ENCODE results near the gene ISCA2.

Gene ISCA2

DNA sequence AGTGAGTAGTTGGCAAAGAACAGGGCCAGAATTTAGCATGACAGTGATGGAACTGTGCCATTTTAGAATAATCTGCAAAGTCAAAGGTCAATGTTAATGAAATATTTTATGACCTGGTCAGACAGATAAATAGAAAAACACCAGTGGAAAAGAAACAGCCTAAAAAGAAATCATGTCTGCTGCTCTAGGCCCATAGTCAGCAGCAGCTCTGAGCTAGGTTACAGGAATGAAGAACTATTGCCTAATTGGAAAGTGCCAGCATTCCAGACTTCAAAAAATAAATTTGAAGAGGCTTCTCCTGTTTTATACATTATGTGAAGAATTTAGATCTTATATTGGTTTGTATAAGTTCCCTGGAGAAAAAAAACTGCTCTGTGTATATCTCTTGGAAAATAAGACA, 10.2 kb upstream of the ISCA2 start:
- no peak for DNase-seq (ENCODE audit: low read depth)

DNA sequence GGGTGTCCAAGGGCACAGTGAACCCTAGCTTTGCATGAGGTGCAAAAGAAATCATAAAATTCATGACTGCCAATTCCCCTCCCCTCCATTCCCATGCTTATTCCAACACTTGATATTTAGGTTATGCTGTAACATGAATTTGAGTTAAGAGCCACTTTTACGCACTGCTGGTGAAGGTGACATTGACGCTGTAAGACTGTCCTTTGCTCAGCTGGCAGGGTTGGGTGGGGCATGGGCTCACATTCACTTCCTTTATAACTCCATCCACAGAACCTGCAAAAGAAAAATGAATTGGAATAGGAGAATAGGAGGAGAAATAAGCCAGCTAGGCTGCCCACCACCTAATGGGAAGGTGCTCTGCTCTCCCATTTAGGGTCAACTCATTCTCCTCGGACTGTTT, 7.4 kb upstream of the ISCA2 start:
- DNase-seq (ENCODE audit: low read depth): no peak

DNA sequence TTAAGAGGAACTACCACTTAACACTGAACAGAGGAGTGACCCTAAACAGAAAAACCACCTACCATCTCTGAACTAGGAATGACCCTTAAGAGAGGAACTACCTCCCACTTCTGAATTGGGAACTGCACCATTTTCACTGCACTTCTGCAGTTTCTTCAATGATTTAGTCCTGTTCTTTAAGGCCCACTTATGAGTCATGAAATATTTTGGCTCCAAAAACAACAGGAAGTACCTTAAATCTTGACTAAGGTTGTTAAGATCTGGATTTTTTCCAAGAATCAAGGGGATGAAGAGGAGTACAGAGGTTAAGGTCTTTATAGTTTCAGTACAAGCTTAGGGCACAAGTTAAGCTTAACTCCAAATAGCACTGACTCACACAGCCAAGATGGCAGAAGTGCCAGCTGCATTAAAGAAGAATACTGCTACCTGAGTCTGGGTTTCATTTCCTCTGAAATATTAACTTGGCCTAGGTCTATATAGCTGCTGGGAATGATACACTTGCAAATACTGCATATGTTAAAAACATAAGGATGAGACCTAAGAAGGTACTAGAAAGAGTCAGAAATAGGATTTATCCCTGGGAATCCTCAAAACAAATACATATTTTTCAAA, 4.7 kb upstream of the ISCA2 start:
- no peak for DNase-seq (ENCODE audit: low read depth)

DNA sequence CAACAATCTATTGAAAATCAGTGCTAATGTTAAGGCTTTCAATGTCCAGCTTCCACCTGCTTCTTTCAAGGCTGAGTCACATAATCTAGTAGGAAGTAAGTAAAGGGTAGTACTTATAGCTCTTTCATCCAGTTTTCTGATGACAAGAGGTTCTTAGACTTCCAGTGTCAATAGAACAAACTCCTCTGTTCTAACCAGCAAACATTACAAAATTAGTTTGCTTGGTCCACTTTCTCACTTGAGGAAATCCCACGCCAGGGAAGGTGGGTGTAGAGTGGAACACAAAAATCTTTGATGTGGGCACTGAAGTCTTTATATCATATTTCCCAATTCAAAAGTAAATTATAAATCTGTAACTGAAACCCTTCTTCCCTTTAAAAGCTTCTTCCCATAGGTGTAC, 3.1 kb upstream of the ISCA2 start:
- no peak for DNase-seq (ENCODE audit: low read depth)

DNA sequence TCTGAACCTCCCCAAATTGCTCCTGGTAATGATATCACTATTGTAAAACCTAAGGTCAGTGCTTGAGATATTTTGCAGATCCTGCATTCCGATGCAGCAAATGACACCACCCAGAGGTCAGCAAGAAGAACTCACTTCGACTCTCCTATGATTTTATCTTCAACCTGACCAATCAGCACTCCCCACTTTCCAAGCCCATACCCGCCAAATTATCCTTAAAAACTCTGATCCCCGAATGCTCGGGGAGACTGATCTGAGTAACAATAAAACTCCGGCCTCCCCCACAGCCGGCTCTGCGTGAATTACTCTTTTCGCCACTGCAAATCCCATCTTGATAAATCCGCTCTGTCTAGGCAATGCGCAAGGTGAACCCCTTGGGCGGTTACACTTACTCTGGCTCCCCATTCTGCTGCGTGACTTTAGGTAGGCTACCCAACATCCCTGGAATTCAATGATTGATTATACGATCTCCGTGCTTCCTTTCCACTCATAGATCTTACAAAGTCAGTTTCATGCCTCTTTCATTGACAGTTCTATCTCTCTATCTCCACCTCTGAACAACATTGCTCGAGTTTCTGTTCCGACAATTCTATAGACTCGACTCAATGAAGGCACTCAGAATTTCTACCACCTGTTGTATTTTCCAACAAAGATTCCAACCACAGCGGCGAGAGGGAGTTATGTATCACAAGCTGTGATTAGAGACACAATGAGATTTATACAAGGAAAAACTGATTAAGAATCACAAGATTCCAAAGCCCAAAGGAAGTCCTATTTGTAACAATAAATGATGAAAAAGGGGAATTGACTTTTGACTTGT, 1.4 kb upstream of the ISCA2 start:
- no peak for DNase-seq (ENCODE audit: low read depth)

DNA sequence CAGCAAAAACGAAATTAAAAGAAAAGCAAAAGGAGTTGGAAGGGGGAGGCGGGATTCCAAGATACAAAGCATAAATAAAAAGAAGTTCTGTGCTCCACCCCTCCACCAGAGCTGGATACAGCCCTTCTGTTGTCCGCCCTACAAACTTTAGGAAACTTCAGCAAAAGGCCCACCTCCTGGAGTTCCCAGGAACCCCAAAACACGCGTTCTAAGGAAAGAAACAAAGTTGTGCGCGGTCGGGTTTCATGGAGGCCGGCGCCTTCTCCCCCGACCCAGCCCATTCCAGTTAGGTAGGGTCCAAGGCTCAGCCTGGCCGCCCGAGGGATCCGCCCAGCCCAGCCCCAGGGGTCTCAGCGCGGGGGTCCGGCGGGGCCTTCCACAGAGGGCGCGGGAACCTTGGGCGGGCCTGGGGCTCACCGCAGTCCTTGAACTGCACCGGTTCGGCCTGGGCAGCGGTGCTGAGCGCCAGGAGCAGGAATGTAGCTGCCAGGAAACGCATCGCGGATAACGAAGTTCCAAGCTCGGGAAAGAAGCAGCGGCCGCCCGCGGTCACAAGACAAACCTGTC, 706 bp upstream of the ISCA2 start, which contains the start of gene NPC2:
TSS of gene NPC2 (minus strand) at position 530 of the 567 bp plus-strand sequence. CDS start at position 499, 31 bp downstream.
- DNase-seq (ENCODE audit: low read depth): no peak

DNA sequence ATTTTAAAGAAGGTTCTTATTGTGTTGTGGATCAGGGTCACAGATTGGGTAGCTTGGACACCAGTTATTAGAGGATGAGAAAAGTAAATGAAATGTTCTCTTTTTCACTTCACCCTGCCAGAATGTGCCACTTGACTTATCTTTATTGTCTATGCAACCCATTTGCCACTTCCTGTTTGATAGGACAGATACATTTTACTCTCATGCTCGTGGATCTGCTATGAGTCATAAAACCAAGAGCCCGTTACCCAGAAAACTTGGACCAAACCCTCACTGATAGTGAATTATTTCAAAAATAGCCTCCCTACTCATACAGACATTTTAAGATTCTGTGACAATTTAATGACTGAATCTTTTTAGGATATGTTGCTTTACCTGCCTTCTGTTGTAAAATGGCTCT, 1.8 kb downstream of the ISCA2 start:
- no peak for DNase-seq (ENCODE audit: low read depth)

DNA sequence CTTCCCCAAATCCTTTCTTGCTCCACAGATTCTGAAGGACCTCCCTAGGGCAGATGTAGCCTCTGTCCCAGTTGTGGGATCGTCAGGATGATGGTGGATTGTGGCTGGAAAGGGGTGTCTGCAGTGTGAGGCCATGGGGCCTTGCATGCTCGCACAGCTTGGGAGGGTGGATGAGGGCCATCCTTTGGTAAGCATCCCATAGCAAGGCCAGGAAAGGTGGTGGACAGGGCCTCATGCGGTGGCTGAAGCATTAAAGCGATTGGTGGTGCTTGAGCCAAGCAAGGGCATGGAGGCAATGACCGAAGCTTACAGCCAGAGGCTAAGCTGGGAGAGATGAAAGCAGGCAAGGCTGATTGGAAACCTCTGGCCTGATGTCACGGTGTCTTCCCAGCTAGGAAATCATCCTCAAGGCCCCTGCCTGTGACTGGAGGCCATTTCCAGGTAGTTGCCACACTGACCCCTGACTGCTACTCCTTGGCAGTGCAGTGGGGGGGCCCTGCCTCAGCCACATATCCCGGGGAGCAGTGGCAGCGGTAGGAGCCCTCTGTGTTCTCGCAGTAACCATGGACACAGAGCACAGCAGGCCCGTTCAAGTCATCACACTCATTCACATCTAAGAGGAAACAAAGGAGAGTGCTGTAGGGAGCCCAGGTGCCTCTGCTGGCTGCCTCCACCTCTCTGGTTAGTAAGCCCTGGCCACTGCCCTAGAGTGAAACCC, 7.0 kb downstream of the ISCA2 start:
- no peak for DNase-seq (ENCODE audit: low read depth)

DNA sequence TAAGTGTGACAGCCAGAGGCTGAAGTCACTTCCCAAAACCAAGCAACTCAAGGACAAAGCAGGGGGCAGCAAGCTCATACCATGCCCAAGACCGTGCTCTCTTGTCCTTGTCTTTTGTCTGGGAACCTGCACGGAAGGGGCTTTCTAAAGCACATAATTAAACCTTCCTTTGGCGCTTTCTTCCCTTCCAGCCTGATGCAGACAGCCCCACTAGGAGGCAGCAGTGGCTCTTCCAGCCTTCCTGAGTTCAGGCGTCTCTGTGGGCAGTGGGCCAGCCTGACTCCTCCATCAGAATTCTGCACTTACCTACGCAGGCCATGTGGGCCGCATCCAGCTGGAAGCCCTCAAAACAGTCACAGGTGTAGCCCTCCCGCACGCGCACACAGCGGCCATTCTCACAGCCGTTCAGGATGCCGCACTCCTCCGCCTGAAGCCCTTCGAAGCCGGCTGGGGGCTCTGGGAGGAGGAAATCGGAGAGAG, 7.6 kb downstream of the ISCA2 start:
- DNase-seq (ENCODE audit: low read depth): no peak

DNA sequence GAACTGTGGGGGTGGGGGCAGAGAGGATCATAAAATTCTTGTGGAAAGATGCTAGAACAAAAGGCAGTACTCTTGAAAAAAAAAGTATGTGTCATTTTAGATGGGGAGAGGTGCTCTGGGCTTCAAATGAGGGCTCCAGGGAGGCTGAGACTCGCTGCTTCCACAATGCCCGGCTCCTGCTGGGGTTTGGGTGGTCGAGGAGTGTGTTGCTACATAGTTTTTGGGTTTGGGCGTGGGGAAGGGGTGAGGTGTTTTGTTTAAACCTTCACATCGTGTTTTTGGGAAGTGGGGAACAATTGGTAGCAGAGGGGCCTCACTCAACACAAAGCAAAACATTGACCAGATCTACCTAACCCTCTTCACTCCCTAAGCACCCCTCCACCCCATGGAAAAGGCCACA, 8.1 kb downstream of the ISCA2 start:
- no peak for DNase-seq (ENCODE audit: low read depth)

DNA sequence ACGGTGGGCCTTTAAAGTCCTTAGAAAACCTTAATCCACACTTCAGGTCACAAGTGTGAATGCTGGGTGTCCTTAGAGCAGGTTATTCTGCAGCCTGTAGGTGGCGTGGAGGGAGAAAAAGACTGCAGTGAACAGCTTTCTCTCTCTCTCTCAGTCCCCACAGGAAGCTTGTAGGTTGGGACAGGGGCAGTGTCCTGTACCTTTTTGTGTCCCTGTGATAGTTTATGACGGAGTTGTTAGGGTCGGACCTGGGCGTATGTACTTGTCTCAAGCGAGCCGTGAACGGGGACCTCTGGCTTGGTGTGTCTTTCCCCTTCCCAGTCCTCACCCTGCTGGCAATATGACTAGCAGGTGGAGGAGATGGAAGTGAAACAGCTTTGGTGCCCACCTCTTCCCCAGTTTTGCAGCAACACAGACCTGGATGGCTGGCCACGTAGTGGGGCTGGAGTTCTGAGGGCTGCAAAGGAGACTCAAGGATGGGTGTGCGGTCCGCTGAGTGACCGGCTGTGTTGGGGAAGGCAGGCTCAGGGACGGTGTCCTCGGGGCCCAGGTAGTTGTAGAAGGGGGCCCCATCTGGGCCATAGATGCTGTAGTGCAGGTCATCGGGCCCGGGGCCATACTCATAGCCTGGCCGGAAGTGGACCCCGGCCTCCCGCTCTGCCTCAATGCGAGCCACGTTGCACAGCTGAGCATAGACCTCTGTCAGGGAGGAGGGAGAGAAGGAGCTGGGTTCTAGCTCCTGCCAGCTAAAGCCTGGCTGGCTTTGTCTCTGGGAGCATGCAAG, 8.9 kb downstream of the ISCA2 start:
- no peak for DNase-seq (ENCODE audit: low read depth)

DNA sequence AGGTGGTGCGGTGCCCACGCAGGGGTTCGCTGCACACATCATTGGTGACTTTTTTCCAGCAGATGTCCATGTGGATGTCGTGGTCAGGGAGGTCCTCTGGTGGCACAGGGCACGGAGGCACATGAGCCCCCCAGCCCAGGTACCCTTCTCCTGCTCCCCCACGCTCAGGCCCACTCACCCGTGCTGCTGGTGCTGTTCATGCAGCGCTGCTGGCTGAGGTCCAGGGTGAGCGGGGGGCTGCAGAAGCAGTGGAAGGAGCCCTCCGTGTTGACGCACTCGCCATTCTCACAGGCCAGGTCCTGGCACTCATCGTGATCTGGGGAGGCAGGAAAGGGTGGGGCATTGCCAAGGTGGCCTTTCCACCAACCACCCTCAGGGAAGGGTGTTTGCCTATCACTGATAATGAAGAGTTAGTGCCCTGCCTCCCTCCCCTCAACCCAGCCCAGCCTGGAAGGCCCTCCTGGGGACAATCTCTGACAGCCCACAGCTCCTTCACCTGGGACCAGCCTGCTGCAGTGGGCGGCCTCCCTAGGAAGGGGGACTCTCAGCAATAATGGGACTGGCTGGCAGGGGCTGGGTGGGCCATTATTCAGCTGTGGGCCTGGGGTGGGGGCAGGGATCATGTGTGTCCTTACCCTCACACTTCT, 9.8 kb downstream of the ISCA2 start:
- DNase-seq (ENCODE audit: low read depth): no peak

DNA sequence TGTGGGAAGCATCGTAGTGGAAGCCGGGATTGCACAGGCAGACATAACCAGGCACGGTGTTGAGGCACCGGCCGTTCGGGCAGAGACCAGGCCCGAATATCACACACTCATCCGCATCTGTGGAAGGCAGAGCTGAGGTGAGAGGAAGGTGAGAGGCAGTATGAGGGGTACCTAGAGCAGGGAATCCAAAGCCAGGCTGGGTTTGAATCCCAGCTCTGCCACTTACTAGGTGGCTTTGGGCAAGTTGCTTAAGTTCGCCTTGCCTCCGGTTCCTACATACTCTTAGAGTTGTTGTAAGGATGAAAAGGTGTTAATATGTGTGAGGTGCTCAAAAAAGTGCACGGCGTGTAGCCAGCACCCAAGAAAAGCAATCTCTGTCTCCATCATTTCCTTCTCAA, 10.4 kb downstream of the ISCA2 start:
- DNase-seq (ENCODE audit: low read depth): no peak

DNA sequence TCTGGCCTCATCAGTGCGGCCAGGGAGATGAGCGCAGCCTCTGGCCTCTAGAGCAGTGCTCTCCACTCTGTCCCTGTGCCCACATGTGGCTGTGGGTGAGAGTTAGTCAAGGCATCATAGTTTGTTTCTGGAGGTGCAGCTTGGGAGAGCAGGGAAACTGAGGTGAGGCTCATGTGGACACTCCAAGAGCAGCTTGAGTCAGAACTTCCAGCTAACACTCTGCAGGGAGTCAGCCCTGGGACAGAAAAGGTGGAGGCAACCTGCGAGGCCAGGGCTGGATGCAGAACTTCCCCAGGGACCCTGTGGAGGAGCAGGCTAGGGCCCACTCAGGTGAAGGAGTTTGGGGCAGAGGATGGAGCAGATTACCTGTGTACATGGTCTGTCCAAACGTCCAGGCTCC, 10.8 kb downstream of the ISCA2 start:
- no peak for DNase-seq (ENCODE audit: low read depth)

DNA sequence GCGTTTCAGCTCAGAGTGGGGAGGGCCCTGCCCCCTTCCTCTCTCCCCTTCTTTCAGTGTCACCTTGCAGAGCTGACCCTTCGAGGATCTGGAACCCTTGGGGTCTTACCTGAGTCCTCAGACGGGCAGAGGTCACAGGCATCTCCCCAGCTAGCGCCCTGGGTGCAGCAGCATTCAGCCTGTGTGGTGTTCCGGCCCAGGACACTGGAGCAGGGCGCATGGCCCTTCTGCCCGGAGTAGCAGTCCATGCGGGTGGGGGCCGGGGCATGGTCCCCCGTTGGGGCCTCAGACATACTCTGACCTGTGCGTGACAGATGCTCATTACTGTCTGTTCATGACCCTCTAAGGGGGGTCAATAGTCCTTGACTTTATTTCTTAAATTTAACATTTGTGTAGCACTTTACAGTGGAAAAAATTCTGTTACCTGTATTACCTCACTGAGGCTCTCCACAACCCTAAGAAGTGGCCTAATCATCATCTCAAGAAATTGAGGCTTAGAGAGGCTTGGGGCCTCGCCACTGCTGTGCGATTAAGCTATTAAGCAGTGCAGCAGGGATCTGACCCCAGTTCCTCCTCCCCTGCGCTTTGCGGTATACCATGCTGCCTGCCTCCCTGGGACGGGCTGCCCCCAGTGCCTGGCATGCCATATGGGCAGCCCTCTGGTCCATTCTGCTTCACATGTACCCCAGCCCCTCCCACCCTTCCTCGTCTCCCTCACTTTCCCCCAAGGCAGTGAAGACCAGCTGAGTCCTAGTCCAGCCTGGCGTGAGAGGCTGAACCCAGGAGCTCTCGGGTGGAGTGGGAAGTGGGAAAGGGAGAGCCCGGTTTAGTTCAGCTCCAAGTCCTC, 11.5 kb downstream of the ISCA2 start:
- DNase-seq (ENCODE audit: low read depth): no peak

DNA sequence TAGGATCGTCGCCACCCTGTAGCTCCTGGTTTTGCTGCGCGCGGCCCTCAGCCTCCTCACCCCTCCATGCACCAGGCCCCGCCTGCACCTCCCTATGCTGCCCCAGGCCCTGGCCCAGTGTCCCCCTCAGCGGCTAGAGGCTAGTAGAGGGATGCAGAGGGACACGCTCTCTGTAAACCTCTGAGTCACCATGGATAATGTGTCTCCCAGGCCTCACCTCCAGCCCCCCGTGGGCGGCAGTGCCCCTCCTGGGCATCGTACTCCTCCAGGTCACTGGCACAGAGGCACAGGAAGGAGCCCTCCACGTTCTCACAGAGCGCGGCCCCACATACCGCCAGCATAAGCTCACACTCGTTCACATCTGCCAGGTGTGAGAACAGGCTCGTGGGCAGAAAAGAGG, 12.3 kb downstream of the ISCA2 start:
- no peak for DNase-seq (ENCODE audit: low read depth)

DNA sequence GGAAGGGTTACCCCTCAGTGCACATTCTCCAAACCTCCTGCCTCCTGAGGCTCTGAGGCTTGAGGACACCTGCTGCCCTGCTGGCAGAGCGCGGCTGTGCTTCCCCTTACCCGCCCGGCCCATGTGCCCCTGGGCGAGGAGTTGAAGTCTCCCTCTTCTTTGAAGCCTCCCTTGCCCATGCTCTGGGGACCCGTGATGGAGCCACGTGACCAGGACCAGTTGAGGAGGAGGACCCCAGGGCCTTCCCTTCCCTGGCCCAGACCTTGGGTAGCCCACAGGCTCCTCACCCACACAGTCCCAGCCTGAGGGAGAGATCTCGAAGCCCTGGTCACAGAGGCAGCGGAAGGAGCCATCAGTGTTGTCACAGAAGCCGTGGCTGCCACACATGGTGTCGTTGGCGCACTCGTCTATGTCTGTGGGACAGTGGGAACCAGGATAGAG, 12.9 kb downstream of the ISCA2 start:
- no peak for DNase-seq (ENCODE audit: low read depth)

DNA sequence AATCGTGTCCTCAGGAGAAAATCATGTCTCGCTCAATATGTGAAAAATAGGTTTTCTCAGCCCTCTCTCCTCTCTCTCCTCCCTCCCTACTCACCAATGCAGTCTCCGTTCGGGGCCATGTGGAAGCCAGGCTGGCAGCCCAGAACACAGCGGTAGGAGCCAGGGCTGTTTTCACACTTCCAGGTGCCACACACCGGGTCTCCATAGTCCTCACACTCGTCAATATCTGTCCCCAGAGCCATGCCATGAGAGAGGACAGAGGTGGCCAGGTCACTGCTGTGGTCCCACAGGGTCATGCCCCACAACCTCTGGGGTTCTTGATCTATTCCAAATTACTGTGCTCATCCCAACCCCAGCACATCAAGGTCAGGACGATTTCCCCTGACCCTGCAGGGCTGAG, 13.5 kb downstream of the ISCA2 start:
- no peak for DNase-seq (ENCODE audit: low read depth)

DNA sequence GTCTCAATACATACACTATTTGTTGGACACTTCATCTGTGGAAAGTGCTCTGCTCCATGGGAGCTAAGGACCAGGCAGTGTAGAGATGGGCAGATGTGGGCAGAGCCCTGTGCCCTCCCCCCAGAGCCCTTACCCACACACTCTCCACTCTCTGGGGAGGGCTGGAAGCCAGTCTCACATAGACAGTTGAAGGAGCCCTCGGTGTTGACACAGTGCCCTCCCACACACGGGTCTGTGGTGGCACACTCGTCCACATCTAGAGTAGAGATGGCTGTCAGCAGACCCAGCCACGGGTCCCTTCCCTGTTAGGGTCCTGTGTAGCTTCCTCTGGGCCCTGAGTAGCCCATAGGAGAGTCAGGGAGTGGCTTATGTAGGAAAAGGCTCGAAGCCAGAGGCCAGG, 14.3 kb downstream of the ISCA2 start:
- DNase-seq (ENCODE audit: low read depth): no peak

DNA sequence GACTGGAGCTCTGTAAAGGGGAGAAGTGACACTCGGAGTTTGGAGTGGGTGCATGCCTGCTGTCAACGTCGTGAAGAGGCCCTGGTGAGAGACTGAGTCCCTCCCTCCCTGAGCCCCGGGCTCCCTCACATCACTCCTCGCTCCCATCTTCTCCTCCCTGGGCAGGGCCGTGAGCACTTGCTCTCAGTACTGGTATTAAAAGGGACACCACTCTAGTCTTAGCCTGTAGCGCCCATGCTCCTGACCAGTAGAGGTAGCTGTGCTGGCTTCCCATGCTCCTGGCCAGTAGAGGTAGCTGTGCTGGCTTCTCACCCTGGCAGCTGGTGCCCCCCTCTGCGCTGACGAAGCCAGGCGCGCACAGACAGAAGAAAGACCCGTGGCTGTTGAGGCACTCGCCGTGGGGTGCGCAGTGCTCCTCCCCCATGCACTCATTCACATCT, 14.7 kb downstream of the ISCA2 start:
- no peak for DNase-seq (ENCODE audit: low read depth)
